Measurements from ENCODE around the gene CLDN16. TPM values are rescaled to one million over a fixed set of nuclear protein-coding genes. Genes with fewer than 3 reads are reported as not detected.

The CLDN16 gene
- total and polyA plus RNA-seq, 9 of the 15 experiments (the other 6 are each of a cell fraction or from before 2014, with no cell fraction given): 0.04 to 0.11 (median 0.04) TPM; not detected in 6

- intact Hi-C loops (cut with micrococcal nuclease) (no loop called here), in situ Hi-C loops (cut with MboI) (no loop called here)
- no peak overlapping the region for H2AFZ ChIP-seq (ENCODE audit: low read depth, low read length)
- DNase-seq (ENCODE audit: extremely low read depth in 1 of 4, low spot score in 3 of 4) (no peak), ATAC-seq (no peak), FAIRE-seq (no peak)
- H3K27ac ChIP-seq (ENCODE audit: extremely low read depth, low read depth, low read length): no peak overlapping the region
- POLR2A ChIA-PET: no interaction called here
- no TSS peak for BruUV-seq (replicated peaks)
- no peaks in the 10 kb centered on the region for H3K27me3 ChIP-seq (ENCODE audit: control insufficient read depth in 2 of 2, insufficient read depth in 2 of 2, low read length in 2 of 2)
- no peak overlapping the region for H3K4me2 ChIP-seq (ENCODE audit: insufficient read depth, low read length)
- no peaks in the 10 kb centered on the region for H3K36me3 ChIP-seq (ENCODE audit: control insufficient read depth, insufficient read depth, low read length)
- H3K9me3 ChIP-seq (replicated peaks; ENCODE audit: control insufficient read depth, insufficient read depth, low read depth, low read length): peaks cover 4% of the 10 kb centered on the region; the same call in 1 of the 2 replicates
- no peaks in the 10 kb centered on the region for H3K4me1 ChIP-seq (replicated peaks in 1 of 2; ENCODE audit: control insufficient read depth in 2 of 2, insufficient read depth in 2 of 2, low read length in 2 of 2)
- H3K9ac ChIP-seq (ENCODE audit: insufficient read depth in 1 of 2, low read depth in 2 of 2, low read length in 2 of 2): no peak overlapping the region
- H3K4me3 ChIP-seq: no peak overlapping the region
- no peaks in the 10 kb centered on the region for H3K79me2 ChIP-seq (ENCODE audit: control insufficient read depth, insufficient read depth, low read length)
- H3K9me1 ChIP-seq (ENCODE audit: control insufficient read depth, insufficient read depth, low read length): no peaks in the 10 kb centered on the region
- TF ChIP-seq PCBP2 (IDR thresholded peaks at IDR 0.05; ENCODE audit: low read depth, low read length, poor library complexity, severe bottlenecking) (no peak), MIER1 (IDR thresholded peaks at IDR 0.05; ENCODE audit: low read depth) (no peak), CREB5 (CRISPR knock-in tag; IDR thresholded peaks at IDR 0.05) (no peak)
- H4K20me1 ChIP-seq (replicated peaks; ENCODE audit: control insufficient read depth, insufficient read depth, low read length): no peaks in the 10 kb centered on the region
- CTCF ChIA-PET (ENCODE audit: low intra/inter-chr PET ratio): no interaction called here
These were observed 5.9 kb upstream of the CLDN16 start for GRCh38 chr3:190382082-190382481.

GRCh38 chr3:190384309-190384756 is 3.6 kb upstream of the CLDN16 start:
- ATAC-seq: no peak
- H3K4me2 ChIP-seq (ENCODE audit: insufficient read depth, low read length): no peak overlapping the region
- no peaks in the 10 kb centered on the region for H3K9me1 ChIP-seq (ENCODE audit: control insufficient read depth, insufficient read depth, low read length)
- peak in 1 of 4 experiments; percentile 1 for DNase-seq (ENCODE audit: extremely low read depth in 1 of 4, low spot score in 3 of 4)
- H3K27me3 ChIP-seq (ENCODE audit: control insufficient read depth in 2 of 2, insufficient read depth in 2 of 2, low read length in 2 of 2): no peaks in the 10 kb centered on the region
- CTCF ChIA-PET (ENCODE audit: low intra/inter-chr PET ratio): no interaction called here
- no peak overlapping the region for H3K4me3 ChIP-seq
- in situ Hi-C loops (cut with MboI): no loop called here
- H3K79me2 ChIP-seq (ENCODE audit: control insufficient read depth, insufficient read depth, low read length): no peaks in the 10 kb centered on the region
- H3K27ac ChIP-seq (ENCODE audit: extremely low read depth, low read depth, low read length): no peak overlapping the region
- no peaks in the 10 kb centered on the region for H3K4me1 ChIP-seq (replicated peaks in 1 of 2; ENCODE audit: control insufficient read depth in 2 of 2, insufficient read depth in 2 of 2, low read length in 2 of 2)
- intact Hi-C loops (cut with micrococcal nuclease): no loop called here
- 0% methylated on average over 2 of the region's 2 CpGs for WGBS (ENCODE audit: insufficient coverage, low coverage, missing lambda C conversion rate)
- H3K36me3 ChIP-seq (ENCODE audit: control insufficient read depth, insufficient read depth, low read length): no peaks in the 10 kb centered on the region
- 0 out of 2 replicates have a peak, but pooled peaks cover 1% of the 10 kb centered on the region for H3K9me3 ChIP-seq (replicated peaks; ENCODE audit: control insufficient read depth, insufficient read depth, low read depth, low read length)
- H2AFZ ChIP-seq (ENCODE audit: low read depth, low read length): no peak overlapping the region
- no peaks in the 10 kb centered on the region for H4K20me1 ChIP-seq (replicated peaks; ENCODE audit: control insufficient read depth, insufficient read depth, low read length)
- no TSS peak for BruUV-seq (replicated peaks)
- FAIRE-seq: no peak
- POLR2A ChIA-PET: no interaction called here
- no peak overlapping the region for H3K9ac ChIP-seq (ENCODE audit: insufficient read depth in 1 of 2, low read depth in 2 of 2, low read length in 2 of 2)
- no peak for TF ChIP-seq HMG20A (CRISPR knock-in tag; conservative IDR thresholded peaks at IDR 0.05)
- TF ChIP-seq SRF (CRISPR knock-in tag; IDR thresholded peaks at IDR 0.05): no peak
- no peak for TF ChIP-seq RB1 (IDR thresholded peaks at IDR 0.05; ENCODE audit: low read depth)
- TF ChIP-seq TEAD4 (IDR thresholded peaks at IDR 0.05; ENCODE audit: low read length): no peak
- no peak for TF ChIP-seq TEAD4 (CRISPR knock-in tag; IDR thresholded peaks at IDR 0.05; ENCODE audit: borderline replicate concordance)
- no peak for TF ChIP-seq DMBX1 (CRISPR knock-in tag; IDR thresholded peaks at IDR 0.05; ENCODE audit: borderline replicate concordance)
- TF ChIP-seq BCL6 (CRISPR knock-in tag; IDR thresholded peaks at IDR 0.05): no peak
- no peak for TF ChIP-seq USF2 (CRISPR knock-in tag; IDR thresholded peaks at IDR 0.05)
- TF ChIP-seq ZNF347 (CRISPR knock-in tag; IDR thresholded peaks at IDR 0.05; ENCODE audit: low read depth): no peak
- no peak for TF ChIP-seq HMGXB4 (CRISPR knock-in tag; IDR thresholded peaks at IDR 0.05)
